Lung (tissue), 12 donors: ENCODE data around the gene SBF2. TPM values are rescaled to one million over a fixed set of nuclear protein-coding genes. Genes with fewer than 3 reads are reported as not detected.

Experiments used
- ATAC-seq: fragments of 200-7000 bp; cut with Tn5 transposase; one replicate; pipeline ENCODE4 v1.9.1; 2020; ENCODE audit warnings: moderate number of reproducible peaks; ENCODE audit not compliant: insufficient read depth, low FRiP score
- DNase-seq, 3 donors: peaks; one replicate each; pipeline ENCODE4 v3.0.0-alpha.2; 2013 to 2017
- H3K27ac ChIP-seq, 2 donors: one replicate each; pipeline ENCODE4 v1.5.1; 2013; ENCODE audit warnings: mild to moderate bottlenecking in 2 of 2, moderate library complexity in 2 of 2, control low read depth in 1 of 2, inconsistent platforms in 1 of 2, low read depth in 1 of 2, low read length in 1 of 2
- H3K27me3 ChIP-seq, 3 donors: one replicate each; pipeline ENCODE4 v1.5.1; 2013; ENCODE audit warnings: low read length in 2 of 3; ENCODE audit not compliant: control insufficient read depth in 3 of 3, insufficient read depth in 3 of 3
- H3K36me3 ChIP-seq, 4 donors: one replicate each; pipeline ENCODE4 v1.5.1; 2013; ENCODE audit warnings: low read length in 4 of 4, mild to moderate bottlenecking in 1 of 4, moderate library complexity in 1 of 4; ENCODE audit not compliant: control insufficient read depth in 4 of 4, insufficient read depth in 4 of 4
- H3K4me1 ChIP-seq, 5 donors: one replicate each; pipeline ENCODE4 v1.5.1; 2013; ENCODE audit warnings: low read length in 5 of 5, mild to moderate bottlenecking in 2 of 5, moderate library complexity in 1 of 5; ENCODE audit not compliant: control insufficient read depth in 5 of 5, insufficient read depth in 5 of 5
- H3K4me3 ChIP-seq: one replicate; pipeline ENCODE4 v1.5.1; 2013; ENCODE audit warnings: mild to moderate bottlenecking, control low read depth, moderate library complexity
- H3K9ac ChIP-seq, 2 donors: one replicate each; pipeline ENCODE4 v1.5.1; 2013; ENCODE audit warnings: low read length in 2 of 2, control low read depth in 1 of 2; ENCODE audit not compliant: insufficient read depth in 1 of 2
- H3K9me3 ChIP-seq, 4 donors: one replicate each; pipeline ENCODE4 v1.5.1; 2013; ENCODE audit warnings: low read length in 3 of 4, mild to moderate bottlenecking in 1 of 4, moderate library complexity in 1 of 4; ENCODE audit not compliant: control insufficient read depth in 4 of 4, insufficient read depth in 3 of 4
- WGBS, 2 donors: extraction: QIAGEN DNeasy Blood & Tissue Kit; methylation state at CpG; one replicate each; pipeline ENCODE4 v1.1.7; 2013; 5-methylcytosine and 5-hydroxymethylcytosine counted together
- polyA plus RNA-seq, 2 donors: library from polyadenylated mRNA; stranded (reverse); fragments of 200-250 nt; gene quantifications; one replicate each; pipeline ENCODE4 v1.2.1, GENCODE V29; 2013
- total RNA-seq, 2 donors: library from RNA; depleted of rRNA in 1 of 2; stranded (reverse); fragments of >200 nt in 1 of 2; gene quantifications; one replicate each; pipeline ENCODE4 v1.2.1, GENCODE V29; 2014 to 2021
- TF ChIP-seq, protein P1 (sequence below): IDR thresholded peaks from 2 replicates; pipeline ENCODE4 v1.5.1; 2012; ENCODE audit warnings: mild to moderate bottlenecking; ENCODE audit errors: control extremely low read depth, extremely low read depth
- donor health status: control.
- donor health status: control.
- donor health status: Bipolar disorder and iron deficiency.
- donor health status: healthy.
- donor health status: DM: yes; HTN: yes; CAD: no.

The SBF2 gene
- total and polyA plus RNA-seq, 4 donors: 4.4 to 104 (median 24.9) TPM

DNA sequence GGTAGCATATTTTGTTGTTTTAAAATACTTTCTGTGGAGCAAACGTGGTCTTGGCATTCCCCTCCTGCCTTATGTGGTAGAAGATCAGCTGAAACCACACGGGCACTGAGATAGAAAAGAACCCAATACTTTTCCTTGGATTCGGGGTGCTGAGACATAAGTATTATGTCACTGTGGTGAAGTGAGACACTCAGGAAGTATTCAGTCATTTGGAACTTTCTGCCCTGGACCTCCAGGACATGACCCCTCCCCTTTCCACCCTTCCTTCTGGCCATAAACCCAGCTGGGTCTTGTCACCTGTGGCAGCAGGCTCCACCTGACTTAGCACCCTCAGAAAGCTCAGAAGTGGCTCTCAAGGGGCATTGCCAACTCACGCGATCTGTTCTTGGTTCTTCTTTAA lies 506.8 kb downstream of the SBF2 start:
- no peak overlapping the region for H3K27ac ChIP-seq
- DNase-seq: no peak
- no peaks in the 10 kb centered on the region for H3K9me3 ChIP-seq
- H3K9ac ChIP-seq: no peak overlapping the region
- TF ChIP-seq, protein P1, sequence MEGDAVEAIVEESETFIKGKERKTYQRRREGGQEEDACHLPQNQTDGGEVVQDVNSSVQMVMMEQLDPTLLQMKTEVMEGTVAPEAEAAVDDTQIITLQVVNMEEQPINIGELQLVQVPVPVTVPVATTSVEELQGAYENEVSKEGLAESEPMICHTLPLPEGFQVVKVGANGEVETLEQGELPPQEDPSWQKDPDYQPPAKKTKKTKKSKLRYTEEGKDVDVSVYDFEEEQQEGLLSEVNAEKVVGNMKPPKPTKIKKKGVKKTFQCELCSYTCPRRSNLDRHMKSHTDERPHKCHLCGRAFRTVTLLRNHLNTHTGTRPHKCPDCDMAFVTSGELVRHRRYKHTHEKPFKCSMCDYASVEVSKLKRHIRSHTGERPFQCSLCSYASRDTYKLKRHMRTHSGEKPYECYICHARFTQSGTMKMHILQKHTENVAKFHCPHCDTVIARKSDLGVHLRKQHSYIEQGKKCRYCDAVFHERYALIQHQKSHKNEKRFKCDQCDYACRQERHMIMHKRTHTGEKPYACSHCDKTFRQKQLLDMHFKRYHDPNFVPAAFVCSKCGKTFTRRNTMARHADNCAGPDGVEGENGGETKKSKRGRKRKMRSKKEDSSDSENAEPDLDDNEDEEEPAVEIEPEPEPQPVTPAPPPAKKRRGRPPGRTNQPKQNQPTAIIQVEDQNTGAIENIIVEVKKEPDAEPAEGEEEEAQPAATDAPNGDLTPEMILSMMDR: no peak
- no peak overlapping the region for H3K4me3 ChIP-seq
- peaks cover 2 to 6% (median 4%) of the 10 kb centered on the region in 5 donors for H3K4me1 ChIP-seq
- 87 to 91% methylated on average over 5 of the region's 5 CpGs for WGBS, 2 donors
- no peaks in the 10 kb centered on the region for H3K27me3 ChIP-seq
- peaks cover 0 to 46% (median 34%) of the 10 kb centered on the region in 4 donors for H3K36me3 ChIP-seq
- no peak for ATAC-seq

DNA sequence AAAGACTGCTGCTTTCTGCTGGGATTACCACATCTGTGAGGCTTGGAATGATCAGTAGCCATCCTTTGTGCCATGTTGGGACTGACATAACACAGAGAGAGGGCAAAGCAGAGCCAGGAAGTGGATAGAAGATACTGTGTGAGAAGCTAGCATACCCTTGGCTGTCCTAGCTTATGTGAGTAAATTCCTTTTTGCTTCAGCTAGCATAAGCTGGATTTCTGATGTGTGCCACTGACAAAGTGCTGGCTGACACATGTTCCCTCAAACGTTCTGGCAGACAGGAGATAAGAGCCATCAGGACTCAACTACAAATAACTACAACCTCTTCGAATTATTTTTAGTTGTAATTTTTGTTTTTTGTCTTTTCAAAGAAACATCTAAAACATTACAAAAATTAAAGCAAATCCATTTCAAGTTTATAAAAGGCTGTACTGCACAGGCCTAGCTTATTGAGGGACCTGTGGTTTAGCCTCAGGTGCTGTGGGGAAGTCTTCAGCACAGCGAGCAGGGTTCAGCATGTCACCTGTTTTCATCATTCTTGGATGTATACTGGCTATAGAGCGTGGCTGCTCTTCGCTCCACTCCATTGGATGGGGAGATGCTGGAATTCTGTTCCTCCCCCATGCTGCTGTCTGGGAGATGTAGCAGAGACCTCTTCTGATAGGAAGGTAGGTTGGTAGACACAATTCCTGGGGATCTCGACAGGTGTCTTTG lies 509.3 kb downstream of the SBF2 start:
- no peaks in the 10 kb centered on the region for H3K9me3 ChIP-seq
- peak overlapping the region in 1 of 2 donors; percentile 91 for H3K27ac ChIP-seq
- H3K36me3 ChIP-seq: peaks cover 20 to 60% (median 40%) of the 10 kb centered on the region in 4 donors
- no peak for DNase-seq
- H3K27me3 ChIP-seq: no peaks in the 10 kb centered on the region
- H3K9ac ChIP-seq: no peak overlapping the region
- 82 to 88% methylated on average over 6 of the region's 6 CpGs for WGBS, 2 donors
- peaks cover 0 to 4% (median 0%) of the 10 kb centered on the region in 5 donors for H3K4me1 ChIP-seq
- no peak for ATAC-seq
- H3K4me3 ChIP-seq: no peak overlapping the region
- TF ChIP-seq, protein P1: no peak

DNA sequence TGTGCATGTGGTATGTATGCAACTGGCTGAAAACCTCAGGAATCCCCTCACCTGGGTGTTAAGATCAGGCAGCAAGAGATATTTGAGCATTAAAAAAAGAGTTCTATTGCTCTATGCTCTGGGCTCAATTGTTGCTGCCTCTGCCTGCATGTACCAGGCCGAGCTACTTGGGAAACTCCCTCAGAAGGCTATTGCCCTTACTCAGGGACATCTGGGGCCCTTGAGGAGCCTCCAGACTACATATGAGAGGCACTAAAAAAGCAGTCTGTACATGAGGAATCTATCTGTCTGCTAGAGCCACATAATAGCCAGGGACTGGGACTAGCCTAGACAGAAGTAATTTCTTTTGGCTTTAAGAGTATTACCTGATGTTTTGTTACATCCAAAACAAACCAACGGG lies 510.0 kb downstream of the SBF2 start:
- DNase-seq (no peak), ATAC-seq (no peak)
- H3K27ac ChIP-seq: peak overlapping the region in 1 of 2 donors; percentile 91
- 87 to 94% methylated on average over 2 of the region's 2 CpGs for WGBS, 2 donors
- H3K9me3 ChIP-seq: no peaks in the 10 kb centered on the region
- peaks cover 0 to 4% (median 0%) of the 10 kb centered on the region in 5 donors for H3K4me1 ChIP-seq
- no peaks in the 10 kb centered on the region for H3K27me3 ChIP-seq
- peaks cover 22 to 59% (median 41%) of the 10 kb centered on the region in 4 donors for H3K36me3 ChIP-seq
- no peak overlapping the region for H3K9ac ChIP-seq
- no peak overlapping the region for H3K4me3 ChIP-seq
- TF ChIP-seq, protein P1: no peak
